ENCODE measurements around the gene WFDC1.

The WFDC1 gene

GRCh38 chr16:84281074-84281473 is 13.6 kb upstream of the WFDC1 start:
- no peaks in the 10 kb centered on the region for H3K36me3 ChIP-seq (replicated peaks; ENCODE audit: low read depth, low read length)

GRCh38 chr16:84282533-84282932 is 12.1 kb upstream of the WFDC1 start:
- Histone ChIP-seq H4K20me1 (ENCODE audit: insufficient read depth, low read length) (no peaks in the 10 kb centered on the region), H3K79me2 (ENCODE audit: low read length) (no peaks in the 10 kb centered on the region), H3K27ac (ENCODE audit: low read length) (no peak overlapping the region), H3K36me3 (replicated peaks; ENCODE audit: low read depth, low read length) (no peaks in the 10 kb centered on the region), H3K9ac (ENCODE audit: low read length) (no peak overlapping the region), H3K27me3 (ENCODE audit: low read depth, low read length) (peaks cover 10% of the 10 kb centered on the region; the same call in 1 of the 2 replicates), H3K4me2 (ENCODE audit: low read length) (no peak overlapping the region), H3K4me3 (ENCODE audit: low read length) (no peak overlapping the region), H3K9me3 (ENCODE audit: insufficient read depth, low read length) (no peaks in the 10 kb centered on the region), H2AFZ (ENCODE audit: low read depth, low read length) (no peak overlapping the region), H3K4me1 (ENCODE audit: low read length) (no peaks in the 10 kb centered on the region)
- TF ChIP-seq EZH2phosphoT487 (IDR thresholded peaks at IDR 0.05; ENCODE audit: low read depth) (no peak), CTCF (IDR thresholded peaks at IDR 0.05; ENCODE audit: low read depth, low read length) (no peak)

More at GRCh38 chr16:84281074-84281473, 13.6 kb upstream of the WFDC1 start:
- Histone ChIP-seq H2AFZ (ENCODE audit: low read depth, low read length) (no peak overlapping the region), H3K4me3 (ENCODE audit: low read length) (no peak overlapping the region), H3K79me2 (ENCODE audit: low read length) (no peaks in the 10 kb centered on the region), H3K27me3 (ENCODE audit: low read depth, low read length) (peaks cover 13% of the 10 kb centered on the region; the same call in 1 of the 2 replicates), H3K9ac (ENCODE audit: low read length) (no peak overlapping the region), H3K4me2 (ENCODE audit: low read length) (no peak overlapping the region), H3K27ac (ENCODE audit: low read length) (no peak overlapping the region), H3K4me1 (ENCODE audit: low read length) (no peaks in the 10 kb centered on the region), H3K9me3 (ENCODE audit: insufficient read depth, low read length) (no peaks in the 10 kb centered on the region), H4K20me1 (ENCODE audit: insufficient read depth, low read length) (no peaks in the 10 kb centered on the region)
- no peak for TF ChIP-seq CTCF (IDR thresholded peaks at IDR 0.05; ENCODE audit: low read depth, low read length)
- TF ChIP-seq EZH2phosphoT487 (IDR thresholded peaks at IDR 0.05; ENCODE audit: low read depth), result no peak

GRCh38 chr16:84283314-84284153 is 11.1 kb upstream of the WFDC1 start:
- H4K20me1 ChIP-seq (ENCODE audit: insufficient read depth, low read length), result no peaks in the 10 kb centered on the region
- H3K9me3 ChIP-seq (ENCODE audit: insufficient read depth, low read length), result no peaks in the 10 kb centered on the region
- H3K4me1 ChIP-seq (ENCODE audit: low read length), result no peaks in the 10 kb centered on the region
- no peak overlapping the region for H3K4me2 ChIP-seq (ENCODE audit: low read length)
- H3K36me3 ChIP-seq (replicated peaks; ENCODE audit: low read depth, low read length), result no peaks in the 10 kb centered on the region
- no peak overlapping the region for H2AFZ ChIP-seq (ENCODE audit: low read depth, low read length)
- H3K27ac ChIP-seq (ENCODE audit: low read length), result no peak overlapping the region
- H3K4me3 ChIP-seq (ENCODE audit: low read length), result no peak overlapping the region
- TF ChIP-seq EZH2phosphoT487 (IDR thresholded peaks at IDR 0.05; ENCODE audit: low read depth) (no peak), CTCF (IDR thresholded peaks at IDR 0.05; ENCODE audit: low read depth, low read length) (no peak)
- H3K9ac ChIP-seq (ENCODE audit: low read length), result no peak overlapping the region
- H3K79me2 ChIP-seq (ENCODE audit: low read length), result no peaks in the 10 kb centered on the region
- peaks cover 15% of the 10 kb centered on the region for H3K27me3 ChIP-seq (ENCODE audit: low read depth, low read length)

GRCh38 chr16:84284154-84284722 is 10.4 kb upstream of the WFDC1 start:
- TF ChIP-seq CTCF (IDR thresholded peaks at IDR 0.05; ENCODE audit: low read depth, low read length) (no peak), EZH2phosphoT487 (IDR thresholded peaks at IDR 0.05; ENCODE audit: low read depth) (no peak)
- Histone ChIP-seq H2AFZ (ENCODE audit: low read depth, low read length) (no peak overlapping the region), H3K9ac (ENCODE audit: low read length) (no peak overlapping the region), H3K4me2 (ENCODE audit: low read length) (no peak overlapping the region), H3K79me2 (ENCODE audit: low read length) (no peaks in the 10 kb centered on the region), H4K20me1 (ENCODE audit: insufficient read depth, low read length) (no peaks in the 10 kb centered on the region), H3K27ac (ENCODE audit: low read length) (no peak overlapping the region), H3K9me3 (ENCODE audit: insufficient read depth, low read length) (no peaks in the 10 kb centered on the region), H3K4me1 (ENCODE audit: low read length) (no peaks in the 10 kb centered on the region), H3K27me3 (ENCODE audit: low read depth, low read length) (peaks cover 18% of the 10 kb centered on the region), H3K36me3 (replicated peaks; ENCODE audit: low read depth, low read length) (no peaks in the 10 kb centered on the region), H3K4me3 (ENCODE audit: low read length) (no peak overlapping the region)

Data from OCI-LY3 (cell line).